A549 (cell line): ENCODE data around the gene SFI1. TPM values are rescaled to one million over a fixed set of nuclear protein-coding genes. Genes with fewer than 3 reads are reported as not detected.

Experiments used
- ATAC-seq, 2 experiments: fragments of 200-7000 bp in 1 of 2; fragments of >200 bp in 1 of 2; cut with Nextera tagmentation in 1 of 2; cut with Tn5 transposase in 1 of 2; 3 replicates each; pipeline versions ENCODE4 v1.8.0 to v1.9.1; 2018 to 2020; ENCODE audit warnings: mild to moderate bottlenecking in 1 of 2, moderate library complexity in 1 of 2
- CTCF ChIA-PET: fragments of 300-600 bp; sonication (Branson Sonifier 250); formaldehyde crosslinking; extraction: SDS; loops from one replicate; lab custom pipeline; 2021; ENCODE audit warnings: antibody characterized with exemption, inconsistent platforms; lab: Yijun Ruan, JAX
- POLR2A ChIA-PET: fragments of 350-600 bp; formaldehyde crosslinking; extraction: SDS; loops from one replicate; lab custom pipeline; 2021; ENCODE audit warnings: antibody characterized with exemption, inconsistent platforms; lab: Yijun Ruan, JAX
- DNase-seq, 2 experiments: peaks; one replicate each; pipeline versions ENCODE4 v3.0.0 to v3.0.0-alpha.2; 2011 to 2016; ENCODE audit warnings: low read depth in 1 of 2, low spot score in 1 of 2
- FAIRE-seq: peaks from 2 replicates; lab custom pipeline; 2011; peaks lifted over from hg19 to GRCh38; lab: Jason Lieb, UNC
- H3K27ac ChIP-seq, 2 experiments: fragments of >200 bp; sonication (Bioruptor Twin); formaldehyde crosslinking; 3 replicates each; pipeline ENCODE4 v1.5.1; 2016 to 2017
- H3K4me1 ChIP-seq: fragments of >200 bp; sonication (Bioruptor Twin); formaldehyde crosslinking; 3 replicates; pipeline ENCODE4 v1.6.1; 2016
- H3K4me2 ChIP-seq: fragments of >200 bp; sonication (Bioruptor Twin); formaldehyde crosslinking; 3 replicates; pipeline ENCODE4 v1.6.1; 2016
- H3K4me3 ChIP-seq: fragments of >200 bp; sonication (Bioruptor Twin); formaldehyde crosslinking; 3 replicates; pipeline ENCODE4 v1.5.1; 2016
- H3K9me3 ChIP-seq: fragments of >200 bp; sonication (Bioruptor Twin); formaldehyde crosslinking; 3 replicates; pipeline ENCODE4 v1.6.1; 2016
- BHLHE40 ChIP-seq: IDR thresholded peaks from 2 replicates; pipeline ENCODE4 v1.6.1; 2012; ENCODE audit warnings: low read depth, low read length, inconsistent platforms
- CEBPB ChIP-seq, 2 experiments: fragments of >200 bp in 1 of 2; sonication (Bioruptor Twin) in 1 of 2; formaldehyde crosslinking in 1 of 2; IDR thresholded peaks; 2 replicates each; pipeline ENCODE4 v1.6.1; 2012 to 2016
- EHF ChIP-seq: fragments of 250-450 bp; sonication (Bioruptor Pico); IDR thresholded peaks from 2 replicates; pipeline ENCODE4 v1.5.0; 2020; ENCODE audit warnings: mild to moderate bottlenecking
- EP300 ChIP-seq, 2 experiments: fragments of >200 bp; sonication (Bioruptor Twin); formaldehyde crosslinking; IDR thresholded peaks; 2 replicates in 1 of 2; 3 replicates in 1 of 2; pipeline ENCODE4 v1.6.1; 2016 to 2017
- ESRRA ChIP-seq: fragments of 150-350 bp; IDR thresholded peaks from 2 replicates; pipeline ENCODE4 v1.6.1; 2014; ENCODE audit warnings: mild to moderate bottlenecking, low read length, borderline replicate concordance
- HDAC2 ChIP-seq: fragments of 200-600 bp; sonication (generic); IDR thresholded peaks from 2 replicates; pipeline ENCODE4 v1.6.1; 2016
- HEYL ChIP-seq: fragments of 250-450 bp; sonication (Bioruptor Pico); IDR thresholded peaks from 2 replicates; pipeline ENCODE4 v1.8.0; 2021; ENCODE audit warnings: mild to moderate bottlenecking, moderate library complexity
- HOXB5 ChIP-seq: fragments of 250-450 bp; sonication (Bioruptor Pico); IDR thresholded peaks from 2 replicates; pipeline ENCODE4 v1.5.0; 2020; ENCODE audit warnings: mild to moderate bottlenecking, moderate library complexity
- JUN ChIP-seq, 2 experiments: fragments of >200 bp; sonication (Bioruptor Twin); formaldehyde crosslinking; IDR thresholded peaks; 2 replicates in 1 of 2; 3 replicates in 1 of 2; pipeline ENCODE4 v1.6.1; 2016 to 2017
- JUNB ChIP-seq: fragments of >200 bp; sonication (Bioruptor Twin); formaldehyde crosslinking; IDR thresholded peaks from 2 replicates; pipeline ENCODE4 v1.6.1; 2016
- KDM5A ChIP-seq: fragments of 200-600 bp; sonication (generic); IDR thresholded peaks from 2 replicates; pipeline ENCODE4 v1.6.1; 2016; ENCODE audit warnings: antibody characterized with exemption, mild to moderate bottlenecking
- RCOR1 ChIP-seq: fragments of 150-350 bp; IDR thresholded peaks from 2 replicates; pipeline ENCODE4 v1.6.1; 2014; ENCODE audit warnings: antibody characterized with exemption, low read length, low read depth
- SMC3 ChIP-seq: fragments of >200 bp; sonication (Bioruptor Twin); formaldehyde crosslinking; IDR thresholded peaks from 3 replicates; pipeline ENCODE4 v1.6.1; 2018; ENCODE audit warnings: inconsistent platforms
- ZC3H11A ChIP-seq: fragments of 450-650 bp; IDR thresholded peaks from 2 replicates; pipeline ENCODE4 v1.6.1; 2014; ENCODE audit warnings: antibody characterized with exemption, mild to moderate bottlenecking
- ZFP36 ChIP-seq: fragments of 450-650 bp; IDR thresholded peaks from 2 replicates; pipeline ENCODE4 v1.6.1; 2014; ENCODE audit warnings: borderline replicate concordance; ENCODE audit not compliant: partially characterized antibody
- ZNF302 ChIP-seq: fragments of 250-450 bp; sonication (Bioruptor Pico); IDR thresholded peaks from 2 replicates; pipeline ENCODE4 v1.9.0; 2021; ENCODE audit warnings: inconsistent platforms, mild to moderate bottlenecking, moderate library complexity
- WGBS: methylation state at CpG from one replicate; pipeline ENCODE4 v1.1.6; 2017; ENCODE audit errors: missing lambda C conversion rate; 5-methylcytosine and 5-hydroxymethylcytosine counted together
- polyA plus RNA-seq, 4 experiments: library from polyadenylated mRNA; depleted of rRNA in 3 of 4; stranded (reverse); fragments of >200 nt; fragmentation: RNase III in 1 of 4; extraction: RNeasy Plus Mini Kit Qiagen cat#74134 plus additional on column Dnase treatment in 1 of 4; gene quantifications; 2 replicates in 3 of 4; 3 replicates in 1 of 4; pipeline ENCODE4 v1.2.3, GENCODE V29; 2011 to 2017
- TF ChIP-seq, protein P1 (sequence below): fragments of >200 bp; sonication (Bioruptor Twin); formaldehyde crosslinking; IDR thresholded peaks from 3 replicates; pipeline ENCODE4 v1.5.1; 2016
- TF ChIP-seq, protein P2 (sequence below): IDR thresholded peaks from 2 replicates; pipeline ENCODE4 v1.6.1; 2012
- TF ChIP-seq, protein P3 (sequence below): fragments of 450-650 bp; IDR thresholded peaks from 2 replicates; pipeline ENCODE4 v1.6.1; 2014; ENCODE audit warnings: antibody characterized with exemption
- TF ChIP-seq, protein P4 (sequence below): fragments of 250-450 bp; sonication (Bioruptor Pico); IDR thresholded peaks from 2 replicates; pipeline ENCODE4 v1.5.0; 2021; ENCODE audit warnings: mild to moderate bottlenecking, moderate library complexity, borderline replicate concordance

Gene SFI1
- polyA plus RNA-seq, 2 of the 4 experiments (the other 2 are of a cell fraction): 6.8 to 17.9 TPM

DNA sequence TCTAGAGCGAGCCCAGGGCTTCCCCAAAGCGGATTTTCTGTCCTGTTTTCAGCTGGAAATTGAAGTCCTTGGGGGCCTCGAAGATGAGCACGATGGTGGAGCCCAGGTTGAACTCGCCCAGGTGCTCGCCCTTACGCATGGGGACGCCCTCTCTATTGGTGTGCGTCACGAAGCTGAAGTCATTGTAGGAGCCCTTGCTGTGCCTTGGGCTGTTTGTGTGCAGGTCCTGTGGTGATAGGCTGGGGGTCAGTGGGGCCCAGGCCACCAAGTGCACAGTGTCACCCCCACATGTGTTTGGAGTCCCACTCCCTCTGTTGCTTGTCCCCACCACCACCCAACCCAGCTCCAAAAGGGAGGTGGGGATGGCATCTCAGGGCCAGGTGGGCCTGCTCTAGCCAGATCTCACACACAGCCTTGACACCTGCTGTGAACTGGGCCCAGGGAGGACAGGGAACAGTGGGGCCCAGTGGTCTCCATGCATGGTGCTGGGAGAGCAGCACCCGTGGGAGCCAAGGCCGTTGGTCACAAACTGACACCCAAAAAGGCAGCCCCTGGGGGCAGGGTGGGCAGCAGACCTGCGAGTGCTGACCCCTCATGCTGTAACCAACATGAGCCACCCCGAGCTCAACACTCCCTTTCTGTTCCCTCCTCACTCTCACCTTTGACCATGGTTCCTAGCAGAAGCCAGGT, 123.4 kb downstream of the SFI1 start:
- ChIA-PET POLR2A (no interaction called here), CTCF (interaction anchor here (2.0 to 2.4 kb wide), 2 partner anchors 11 to 58 kb away, joined by 5 to 10 read pairs; no protein-coding TSS in a partner anchor)
- Histone ChIP-seq H3K4me1 (no peaks in the 10 kb centered on the region), H3K4me3 (no peak overlapping the region), H3K27ac (no peak overlapping the region), H3K9me3 (no peaks in the 10 kb centered on the region), H3K4me2 (no peak overlapping the region)
- FAIRE-seq: no peak
- TF ChIP-seq, protein P1, sequence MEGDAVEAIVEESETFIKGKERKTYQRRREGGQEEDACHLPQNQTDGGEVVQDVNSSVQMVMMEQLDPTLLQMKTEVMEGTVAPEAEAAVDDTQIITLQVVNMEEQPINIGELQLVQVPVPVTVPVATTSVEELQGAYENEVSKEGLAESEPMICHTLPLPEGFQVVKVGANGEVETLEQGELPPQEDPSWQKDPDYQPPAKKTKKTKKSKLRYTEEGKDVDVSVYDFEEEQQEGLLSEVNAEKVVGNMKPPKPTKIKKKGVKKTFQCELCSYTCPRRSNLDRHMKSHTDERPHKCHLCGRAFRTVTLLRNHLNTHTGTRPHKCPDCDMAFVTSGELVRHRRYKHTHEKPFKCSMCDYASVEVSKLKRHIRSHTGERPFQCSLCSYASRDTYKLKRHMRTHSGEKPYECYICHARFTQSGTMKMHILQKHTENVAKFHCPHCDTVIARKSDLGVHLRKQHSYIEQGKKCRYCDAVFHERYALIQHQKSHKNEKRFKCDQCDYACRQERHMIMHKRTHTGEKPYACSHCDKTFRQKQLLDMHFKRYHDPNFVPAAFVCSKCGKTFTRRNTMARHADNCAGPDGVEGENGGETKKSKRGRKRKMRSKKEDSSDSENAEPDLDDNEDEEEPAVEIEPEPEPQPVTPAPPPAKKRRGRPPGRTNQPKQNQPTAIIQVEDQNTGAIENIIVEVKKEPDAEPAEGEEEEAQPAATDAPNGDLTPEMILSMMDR: no peak
- TF ChIP-seq HOXB5 (no peak), JUNB (no peak), KDM5A (no peak), EP300 (IDR thresholded peaks at IDR 0.05) (no peak), SMC3 (no peak), ZNF302 (CRISPR knock-in tag) (no peak)
- TF ChIP-seq, protein P2, sequence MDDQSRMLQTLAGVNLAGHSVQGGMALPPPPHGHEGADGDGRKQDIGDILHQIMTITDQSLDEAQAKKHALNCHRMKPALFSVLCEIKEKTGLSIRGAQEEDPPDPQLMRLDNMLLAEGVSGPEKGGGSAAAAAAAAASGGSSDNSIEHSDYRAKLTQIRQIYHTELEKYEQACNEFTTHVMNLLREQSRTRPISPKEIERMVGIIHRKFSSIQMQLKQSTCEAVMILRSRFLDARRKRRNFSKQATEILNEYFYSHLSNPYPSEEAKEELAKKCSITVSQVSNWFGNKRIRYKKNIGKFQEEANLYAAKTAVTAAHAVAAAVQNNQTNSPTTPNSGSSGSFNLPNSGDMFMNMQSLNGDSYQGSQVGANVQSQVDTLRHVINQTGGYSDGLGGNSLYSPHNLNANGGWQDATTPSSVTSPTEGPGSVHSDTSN: no peak
- ATAC-seq: no peak
- 87% methylated on average over 13 of the region's 14 CpGs for WGBS
- DNase-seq: no peak

DNA sequence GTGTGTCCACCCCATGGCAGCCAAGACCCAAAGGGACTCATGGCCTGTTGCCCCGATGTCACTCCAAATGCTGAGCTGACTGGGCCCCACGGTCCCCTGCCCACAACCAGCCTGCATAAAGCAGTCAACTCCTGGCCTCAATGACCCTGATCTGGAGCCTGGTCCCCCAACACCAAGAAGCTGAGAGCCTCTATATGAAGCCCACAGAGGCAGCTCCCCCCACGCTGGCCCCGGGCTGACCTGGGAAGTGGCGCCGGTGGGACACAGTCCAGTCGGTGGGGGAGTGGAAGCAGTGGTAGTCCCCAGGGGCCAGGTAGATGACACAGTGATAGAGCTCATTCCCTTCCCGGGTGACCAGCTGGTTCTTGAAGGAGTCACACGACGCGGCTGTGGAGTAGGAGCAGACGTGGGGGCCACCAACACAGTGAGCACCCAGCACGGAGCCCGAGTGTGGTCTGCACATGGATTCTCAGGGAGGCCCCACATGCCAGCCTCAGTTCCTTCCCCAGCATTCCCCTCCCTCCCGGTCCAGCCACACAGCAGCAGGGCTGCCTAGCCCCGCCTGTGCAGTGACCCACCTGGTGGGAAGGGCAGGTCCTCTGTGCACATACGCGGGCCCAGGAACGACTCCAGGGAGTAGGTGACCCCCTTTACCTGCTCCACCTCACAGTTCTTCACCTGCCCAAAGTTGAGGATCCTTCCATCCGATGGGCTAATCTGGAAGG, 124.6 kb downstream of the SFI1 start:
- no peak for ATAC-seq
- Histone ChIP-seq H3K4me3 (no peak overlapping the region), H3K4me1 (no peaks in the 10 kb centered on the region), H3K27ac (no peak overlapping the region), H3K4me2 (no peak overlapping the region)
- CTCF ChIA-PET: interaction anchor here (1.4 to 2.4 kb wide), 2 partner anchors 10 to 12 kb away, joined by 10 to 11 read pairs; no protein-coding TSS in a partner anchor
- TF ChIP-seq, protein P3, sequence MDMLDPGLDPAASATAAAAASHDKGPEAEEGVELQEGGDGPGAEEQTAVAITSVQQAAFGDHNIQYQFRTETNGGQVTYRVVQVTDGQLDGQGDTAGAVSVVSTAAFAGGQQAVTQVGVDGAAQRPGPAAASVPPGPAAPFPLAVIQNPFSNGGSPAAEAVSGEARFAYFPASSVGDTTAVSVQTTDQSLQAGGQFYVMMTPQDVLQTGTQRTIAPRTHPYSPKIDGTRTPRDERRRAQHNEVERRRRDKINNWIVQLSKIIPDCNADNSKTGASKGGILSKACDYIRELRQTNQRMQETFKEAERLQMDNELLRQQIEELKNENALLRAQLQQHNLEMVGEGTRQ: no peak
- TF ChIP-seq, all 56 proteins: peak for 0
- POLR2A ChIA-PET: no interaction called here
- FAIRE-seq (no peak), DNase-seq (no peak)
- WGBS: 86% methylated on average over 12 of the region's 20 CpGs
- no peaks in the 10 kb centered on the region for H3K9me3 ChIP-seq

DNA sequence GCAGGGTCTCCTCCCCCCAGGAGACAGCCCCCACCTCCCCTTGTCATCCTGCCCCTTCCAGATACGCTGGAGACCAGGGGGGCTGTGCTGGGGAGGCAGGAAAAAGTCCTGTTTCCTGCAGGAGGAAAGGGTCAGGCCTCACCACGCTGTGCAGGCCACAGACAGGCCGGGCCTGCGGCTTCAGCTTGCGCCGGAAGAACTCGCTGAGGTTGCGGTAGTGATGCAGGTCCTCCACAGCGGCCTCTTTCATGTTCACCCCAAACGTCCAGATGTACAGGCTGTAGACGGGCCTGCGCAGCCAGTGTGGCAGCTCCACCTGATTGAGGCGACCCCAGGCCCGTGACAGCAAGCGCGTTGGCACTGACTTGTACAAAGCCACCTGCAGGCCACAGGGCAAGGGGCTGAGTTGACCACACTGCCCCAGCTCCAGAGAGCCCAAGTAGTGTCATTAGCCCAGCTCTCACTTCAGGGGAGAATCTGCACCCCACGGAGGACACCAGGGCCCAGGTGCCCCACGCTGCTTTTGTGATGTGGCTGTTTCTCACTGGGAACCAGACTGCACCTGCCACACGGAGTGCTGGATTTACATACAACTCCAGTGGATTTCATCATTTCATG, 125.3 kb downstream of the SFI1 start:
- H3K4me3 ChIP-seq: no peak overlapping the region
- no peak for ATAC-seq

DNA sequence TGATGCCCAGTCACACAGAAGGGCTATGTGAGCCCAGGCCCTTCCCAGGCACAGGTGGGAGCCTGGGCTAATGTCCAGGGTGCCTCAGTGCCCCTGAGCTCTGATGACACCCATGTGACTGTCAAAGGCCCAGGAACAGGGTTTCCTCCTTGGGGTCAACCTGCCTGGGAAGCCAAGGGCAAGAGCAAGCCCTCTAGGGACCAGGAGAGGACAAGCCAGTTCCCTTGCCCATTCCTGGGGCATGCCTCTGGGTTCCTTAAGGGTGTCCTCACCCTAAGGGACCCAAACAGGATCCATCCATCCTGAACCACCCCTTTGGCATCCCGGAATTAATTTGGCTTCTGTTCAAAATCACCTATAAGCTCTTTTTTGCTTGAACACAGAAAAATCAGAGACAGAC, 126.6 kb downstream of the SFI1 start:
- Histone ChIP-seq H3K4me3 (no peak overlapping the region), H3K4me2 (no peak overlapping the region), H3K27ac (no peak overlapping the region), H3K9me3 (no peaks in the 10 kb centered on the region), H3K4me1 (no peaks in the 10 kb centered on the region)
- 88% methylated on average over 1 of the region's 1 CpG for WGBS
- no peak for DNase-seq
- POLR2A ChIA-PET: no interaction called here
- FAIRE-seq: no peak
- CTCF ChIA-PET: interaction anchor here (0.8 to 3.5 kb wide), 3 partner anchors 11 to 277 kb away, joined by 3 to 18 read pairs (median 4); partner anchors contain the start of gene PATZ1
- no peak for ATAC-seq
- TF ChIP-seq, protein P4, sequence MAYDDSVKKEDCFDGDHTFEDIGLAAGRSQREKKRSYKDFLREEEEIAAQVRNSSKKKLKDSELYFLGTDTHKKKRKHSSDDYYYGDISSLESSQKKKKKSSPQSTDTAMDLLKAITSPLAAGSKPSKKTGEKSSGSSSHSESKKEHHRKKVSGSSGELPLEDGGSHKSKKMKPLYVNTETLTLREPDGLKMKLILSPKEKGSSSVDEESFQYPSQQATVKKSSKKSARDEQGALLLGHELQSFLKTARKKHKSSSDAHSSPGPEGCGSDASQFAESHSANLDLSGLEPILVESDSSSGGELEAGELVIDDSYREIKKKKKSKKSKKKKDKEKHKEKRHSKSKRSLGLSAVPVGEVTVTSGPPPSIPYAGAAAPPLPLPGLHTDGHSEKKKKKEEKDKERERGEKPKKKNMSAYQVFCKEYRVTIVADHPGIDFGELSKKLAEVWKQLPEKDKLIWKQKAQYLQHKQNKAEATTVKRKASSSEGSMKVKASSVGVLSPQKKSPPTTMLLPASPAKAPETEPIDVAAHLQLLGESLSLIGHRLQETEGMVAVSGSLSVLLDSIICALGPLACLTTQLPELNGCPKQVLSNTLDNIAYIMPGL (CRISPR knock-in tag): no peak
- TF ChIP-seq HEYL (no peak), HOXB5 (no peak), EHF (CRISPR knock-in tag) (no peak), ZFP36 (no peak), HDAC2 (no peak), JUN (IDR thresholded peaks at IDR 0.05) (no peak), SMC3 (no peak), BHLHE40 (no peak), ZC3H11A (no peak), ESRRA (no peak), CEBPB (IDR thresholded peaks at IDR 0.05) (no peak)
- TF ChIP-seq, protein P1: no peak

More for the DNA sequence above, 125.3 kb downstream of the SFI1 start:
- Histone ChIP-seq H3K4me1 (no peaks in the 10 kb centered on the region), H3K9me3 (no peaks in the 10 kb centered on the region), H3K4me2 (no peak overlapping the region), H3K27ac (no peak overlapping the region)
- no peak for FAIRE-seq
- TF ChIP-seq RCOR1: no peak
- WGBS: 85% methylated on average over 4 of the region's 19 CpGs
- POLR2A ChIA-PET: no interaction called here
- DNase-seq: no peak
- CTCF ChIA-PET: interaction anchor here (1.4 to 3.5 kb wide), 3 partner anchors 9 to 12 kb away, joined by 10 to 18 read pairs (median 11); no protein-coding TSS in a partner anchor
